NB4 (cell line): ENCODE measurements around the gene VPS8.

ENCODE experiments used
- POLR2A ChIP-seq: IDR thresholded peaks from 2 replicates; pipeline ENCODE4 v1.6.1; 2011; ENCODE audit warnings: mild to moderate bottlenecking; ENCODE audit not compliant: insufficient read length; ENCODE audit errors: extremely low read depth
- TF ChIP-seq, protein P1 (sequence below): IDR thresholded peaks from one replicate; pipeline ENCODE4 v1.5.1; 2012; ENCODE audit warnings: low read depth, low read length
- TF ChIP-seq, protein P2 (sequence below): IDR thresholded peaks from 2 replicates; pipeline ENCODE4 v1.6.1; 2011; ENCODE audit warnings: low read depth, low read length

DNA sequence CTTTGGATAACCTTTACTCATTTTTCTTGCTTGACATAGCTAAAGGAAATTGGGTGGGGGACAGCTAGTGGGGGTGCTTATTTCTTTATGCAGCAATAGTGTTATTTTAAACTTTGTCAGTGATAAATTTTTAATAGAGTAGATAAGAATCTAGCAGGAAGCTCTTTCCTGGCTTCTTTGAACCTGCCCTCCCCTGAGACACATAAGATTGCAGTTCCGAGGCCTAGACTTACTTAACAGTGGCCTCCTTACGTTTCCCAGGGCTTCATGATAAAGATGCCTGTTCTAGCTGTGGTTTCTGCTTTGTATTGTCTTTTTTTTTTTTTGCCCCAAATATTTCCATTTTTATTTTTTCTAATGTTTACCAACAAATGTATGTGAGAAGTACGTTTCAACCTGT is 170.1 kb downstream of the VPS8 start:
- TF ChIP-seq, protein P1, sequence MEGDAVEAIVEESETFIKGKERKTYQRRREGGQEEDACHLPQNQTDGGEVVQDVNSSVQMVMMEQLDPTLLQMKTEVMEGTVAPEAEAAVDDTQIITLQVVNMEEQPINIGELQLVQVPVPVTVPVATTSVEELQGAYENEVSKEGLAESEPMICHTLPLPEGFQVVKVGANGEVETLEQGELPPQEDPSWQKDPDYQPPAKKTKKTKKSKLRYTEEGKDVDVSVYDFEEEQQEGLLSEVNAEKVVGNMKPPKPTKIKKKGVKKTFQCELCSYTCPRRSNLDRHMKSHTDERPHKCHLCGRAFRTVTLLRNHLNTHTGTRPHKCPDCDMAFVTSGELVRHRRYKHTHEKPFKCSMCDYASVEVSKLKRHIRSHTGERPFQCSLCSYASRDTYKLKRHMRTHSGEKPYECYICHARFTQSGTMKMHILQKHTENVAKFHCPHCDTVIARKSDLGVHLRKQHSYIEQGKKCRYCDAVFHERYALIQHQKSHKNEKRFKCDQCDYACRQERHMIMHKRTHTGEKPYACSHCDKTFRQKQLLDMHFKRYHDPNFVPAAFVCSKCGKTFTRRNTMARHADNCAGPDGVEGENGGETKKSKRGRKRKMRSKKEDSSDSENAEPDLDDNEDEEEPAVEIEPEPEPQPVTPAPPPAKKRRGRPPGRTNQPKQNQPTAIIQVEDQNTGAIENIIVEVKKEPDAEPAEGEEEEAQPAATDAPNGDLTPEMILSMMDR, result no peak
- no peak for TF ChIP-seq POLR2A
- TF ChIP-seq, protein P2, sequence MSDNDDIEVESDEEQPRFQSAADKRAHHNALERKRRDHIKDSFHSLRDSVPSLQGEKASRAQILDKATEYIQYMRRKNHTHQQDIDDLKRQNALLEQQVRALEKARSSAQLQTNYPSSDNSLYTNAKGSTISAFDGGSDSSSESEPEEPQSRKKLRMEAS, result no peak
